Dedifferentiated amniotic fluid mesenchymal stem cell (primary cell): Measurements from ENCODE around the gene DENND6B.
"Not testable (repeated sequence)": the region's sequence is repeated elsewhere in the genome, so short reads cannot be mapped to it uniquely, and the experiment has no call there.

Experiments used
- DNase-seq: peaks from one replicate; pipeline ENCODE4 v3.0.0-alpha.2; 2016; ENCODE audit errors: extremely low spot score

DENND6B gene

GRCh38 chr22:50326956-50327710 is at the start of gene DENND6B:
TSS of gene DENND6B (minus strand) at chr22:50327012. CDS start at chr22:50326988, 24 bp downstream.
- DNase-seq: peak; percentile 66

GRCh38 chr22:50376085-50376651 is 49.4 kb upstream of the DENND6B start:
- DNase-seq: no peak

- no peak for DNase-seq
Observed at GRCh38 chr22:50371101-50371648, 44.4 kb upstream of the DENND6B start.

GRCh38 chr22:50367778-50368500 is 41.1 kb upstream of the DENND6B start:
- no peak for DNase-seq

GRCh38 chr22:50363803-50364194 is 37.0 kb upstream of the DENND6B start:
- not testable (repeated sequence) for DNase-seq

- no peak for DNase-seq
Observed at GRCh38 chr22:50363166-50363802, 36.5 kb upstream of the DENND6B start.

- no peak for DNase-seq
Observed at GRCh38 chr22:50361688-50362087, 34.9 kb upstream of the DENND6B start.

- DNase-seq: no peak
Observed at GRCh38 chr22:50361222-50361621, 34.4 kb upstream of the DENND6B start.

- DNase-seq: no peak
Observed at GRCh38 chr22:50360578-50360977, 33.8 kb upstream of the DENND6B start.

- DNase-seq: no peak
Observed at GRCh38 chr22:50357756-50358155, 30.9 kb upstream of the DENND6B start.

- DNase-seq: no peak
Observed at GRCh38 chr22:50357222-50357621, 30.4 kb upstream of the DENND6B start.

- DNase-seq: no peak
Observed at GRCh38 chr22:50356186-50356585, 29.4 kb upstream of the DENND6B start.

GRCh38 chr22:50348058-50348457 is 21.2 kb upstream of the DENND6B start:
- no peak for DNase-seq

GRCh38 chr22:50347157-50347556 is 20.3 kb upstream of the DENND6B start:
- no peak for DNase-seq

GRCh38 chr22:50346470-50346869 is 19.7 kb upstream of the DENND6B start:
- DNase-seq: no peak

- DNase-seq: no peak
Observed at GRCh38 chr22:50343541-50343935, 16.7 kb upstream of the DENND6B start.

GRCh38 chr22:50342651-50343540 is 16.1 kb upstream of the DENND6B start, which contains the start of gene PPP6R2:
TSS of gene PPP6R2 (plus strand) at chr22:50343327. CDS start at chr22:50393909, 50,582 bp downstream.
- peak; percentile 45 for DNase-seq

GRCh38 chr22:50341977-50342650 is 15.3 kb upstream of the DENND6B start:
- peak; percentile 92 for DNase-seq

GRCh38 chr22:50339945-50340879 is 13.4 kb upstream of the DENND6B start:
- no peak for DNase-seq
